ENCODE results near the gene NAA25.

DNA sequence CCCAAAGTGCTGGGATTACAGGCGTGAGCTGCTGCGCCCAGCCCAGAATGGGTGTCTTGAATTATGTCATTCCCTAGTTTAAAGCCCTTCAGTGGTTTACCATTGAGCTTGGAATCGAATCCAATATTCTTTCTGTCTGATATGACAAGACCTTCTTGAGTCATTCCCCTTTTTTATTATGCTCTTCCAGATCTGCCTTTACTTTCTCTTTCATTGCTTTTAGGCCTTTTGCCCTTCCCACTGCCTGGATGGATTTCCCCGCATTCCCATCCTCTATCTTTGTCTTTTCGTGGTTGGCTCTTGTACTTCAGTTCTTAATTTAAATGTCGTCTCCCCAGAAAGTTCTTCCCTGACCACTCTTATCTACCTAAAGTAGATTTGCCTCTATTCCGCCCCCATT is 18.3 kb upstream of the NAA25 start:
- TF ChIP-seq, protein P1, sequence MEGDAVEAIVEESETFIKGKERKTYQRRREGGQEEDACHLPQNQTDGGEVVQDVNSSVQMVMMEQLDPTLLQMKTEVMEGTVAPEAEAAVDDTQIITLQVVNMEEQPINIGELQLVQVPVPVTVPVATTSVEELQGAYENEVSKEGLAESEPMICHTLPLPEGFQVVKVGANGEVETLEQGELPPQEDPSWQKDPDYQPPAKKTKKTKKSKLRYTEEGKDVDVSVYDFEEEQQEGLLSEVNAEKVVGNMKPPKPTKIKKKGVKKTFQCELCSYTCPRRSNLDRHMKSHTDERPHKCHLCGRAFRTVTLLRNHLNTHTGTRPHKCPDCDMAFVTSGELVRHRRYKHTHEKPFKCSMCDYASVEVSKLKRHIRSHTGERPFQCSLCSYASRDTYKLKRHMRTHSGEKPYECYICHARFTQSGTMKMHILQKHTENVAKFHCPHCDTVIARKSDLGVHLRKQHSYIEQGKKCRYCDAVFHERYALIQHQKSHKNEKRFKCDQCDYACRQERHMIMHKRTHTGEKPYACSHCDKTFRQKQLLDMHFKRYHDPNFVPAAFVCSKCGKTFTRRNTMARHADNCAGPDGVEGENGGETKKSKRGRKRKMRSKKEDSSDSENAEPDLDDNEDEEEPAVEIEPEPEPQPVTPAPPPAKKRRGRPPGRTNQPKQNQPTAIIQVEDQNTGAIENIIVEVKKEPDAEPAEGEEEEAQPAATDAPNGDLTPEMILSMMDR (IDR thresholded peaks at IDR 0.05) = no peak
- TF ChIP-seq, protein P2, sequence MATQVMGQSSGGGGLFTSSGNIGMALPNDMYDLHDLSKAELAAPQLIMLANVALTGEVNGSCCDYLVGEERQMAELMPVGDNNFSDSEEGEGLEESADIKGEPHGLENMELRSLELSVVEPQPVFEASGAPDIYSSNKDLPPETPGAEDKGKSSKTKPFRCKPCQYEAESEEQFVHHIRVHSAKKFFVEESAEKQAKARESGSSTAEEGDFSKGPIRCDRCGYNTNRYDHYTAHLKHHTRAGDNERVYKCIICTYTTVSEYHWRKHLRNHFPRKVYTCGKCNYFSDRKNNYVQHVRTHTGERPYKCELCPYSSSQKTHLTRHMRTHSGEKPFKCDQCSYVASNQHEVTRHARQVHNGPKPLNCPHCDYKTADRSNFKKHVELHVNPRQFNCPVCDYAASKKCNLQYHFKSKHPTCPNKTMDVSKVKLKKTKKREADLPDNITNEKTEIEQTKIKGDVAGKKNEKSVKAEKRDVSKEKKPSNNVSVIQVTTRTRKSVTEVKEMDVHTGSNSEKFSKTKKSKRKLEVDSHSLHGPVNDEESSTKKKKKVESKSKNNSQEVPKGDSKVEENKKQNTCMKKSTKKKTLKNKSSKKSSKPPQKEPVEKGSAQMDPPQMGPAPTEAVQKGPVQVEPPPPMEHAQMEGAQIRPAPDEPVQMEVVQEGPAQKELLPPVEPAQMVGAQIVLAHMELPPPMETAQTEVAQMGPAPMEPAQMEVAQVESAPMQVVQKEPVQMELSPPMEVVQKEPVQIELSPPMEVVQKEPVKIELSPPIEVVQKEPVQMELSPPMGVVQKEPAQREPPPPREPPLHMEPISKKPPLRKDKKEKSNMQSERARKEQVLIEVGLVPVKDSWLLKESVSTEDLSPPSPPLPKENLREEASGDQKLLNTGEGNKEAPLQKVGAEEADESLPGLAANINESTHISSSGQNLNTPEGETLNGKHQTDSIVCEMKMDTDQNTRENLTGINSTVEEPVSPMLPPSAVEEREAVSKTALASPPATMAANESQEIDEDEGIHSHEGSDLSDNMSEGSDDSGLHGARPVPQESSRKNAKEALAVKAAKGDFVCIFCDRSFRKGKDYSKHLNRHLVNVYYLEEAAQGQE (IDR thresholded peaks at IDR 0.05; ENCODE audit: low read depth, low read length) = no peak
- TF ChIP-seq, protein P3, sequence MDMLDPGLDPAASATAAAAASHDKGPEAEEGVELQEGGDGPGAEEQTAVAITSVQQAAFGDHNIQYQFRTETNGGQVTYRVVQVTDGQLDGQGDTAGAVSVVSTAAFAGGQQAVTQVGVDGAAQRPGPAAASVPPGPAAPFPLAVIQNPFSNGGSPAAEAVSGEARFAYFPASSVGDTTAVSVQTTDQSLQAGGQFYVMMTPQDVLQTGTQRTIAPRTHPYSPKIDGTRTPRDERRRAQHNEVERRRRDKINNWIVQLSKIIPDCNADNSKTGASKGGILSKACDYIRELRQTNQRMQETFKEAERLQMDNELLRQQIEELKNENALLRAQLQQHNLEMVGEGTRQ (IDR thresholded peaks at IDR 0.05; ENCODE audit: borderline replicate concordance, low read depth, low read length) = no peak
- TF ChIP-seq GATA2 (CRISPR knock-in tag; IDR thresholded peaks at IDR 0.05) (no peak), YY1 (IDR thresholded peaks at IDR 0.05; ENCODE audit: low read depth) (no peak), JUND (IDR thresholded peaks at IDR 0.05) (no peak), EZH2phosphoT487 (IDR thresholded peaks at IDR 0.05; ENCODE audit: borderline replicate concordance, low read depth) (no peak), TAF1 (IDR thresholded peaks at IDR 0.05; ENCODE audit: borderline replicate concordance, low read depth, low read length) (no peak), MXI1 (IDR thresholded peaks at IDR 0.05; ENCODE audit: low read depth, low read length) (no peak), FOXJ3 (CRISPR knock-in tag; IDR thresholded peaks at IDR 0.05) (no peak), POLR2AphosphoS5 (IDR thresholded peaks at IDR 0.05; ENCODE audit: low read depth, low read length) (no peak), EP300 (IDR thresholded peaks at IDR 0.05; ENCODE audit: borderline replicate concordance in 1 of 2, low read depth in 1 of 2, low read length in 1 of 2) (no peak)
- TF ChIP-seq, protein P4, sequence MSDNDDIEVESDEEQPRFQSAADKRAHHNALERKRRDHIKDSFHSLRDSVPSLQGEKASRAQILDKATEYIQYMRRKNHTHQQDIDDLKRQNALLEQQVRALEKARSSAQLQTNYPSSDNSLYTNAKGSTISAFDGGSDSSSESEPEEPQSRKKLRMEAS (IDR thresholded peaks at IDR 0.05; ENCODE audit: low read depth) = no peak

All from SK-N-SH (cell line).